CD14-positive monocyte (primary cell): ENCODE results near the gene CIITA. TPM values are rescaled to one million over a fixed set of nuclear protein-coding genes. Genes with fewer than 3 reads are reported as not detected.

Source experiments
- DNase-seq, 3 donors: peaks; one replicate each; pipeline ENCODE4 v3.0.0-alpha.2; 2011 to 2022
- H2AFZ ChIP-seq: 2 replicates; pipeline ENCODE4 v1.6.0; 2012; ENCODE audit warnings: mild to moderate bottlenecking, low read depth, low read length, inconsistent platforms; ENCODE audit not compliant: insufficient read depth, poor library complexity, severe bottlenecking
- H3K27ac ChIP-seq, 2 donors: 1 replicate in 1 of 2; 2 replicates in 1 of 2; pipeline ENCODE4 v1.5.1; 2012 to 2013; ENCODE audit warnings: low read length in 2 of 2, control low read depth in 1 of 2, inconsistent platforms in 1 of 2, low read depth in 1 of 2, mild to moderate bottlenecking in 1 of 2
- H3K27me3 ChIP-seq, 2 donors: one replicate each; pipeline versions ENCODE4 v1.6.0 to v1.6.1; 2011 to 2013; ENCODE audit warnings: low read length in 2 of 2; ENCODE audit not compliant: control insufficient read depth in 2 of 2, insufficient read depth in 2 of 2
- H3K36me3 ChIP-seq, 2 donors: replicated peaks in 1 of 2; 1 replicate in 1 of 2; 2 replicates in 1 of 2; pipeline versions ENCODE4 v1.5.1 to v1.6.1; 2012 to 2013; ENCODE audit warnings: low read length in 2 of 2, control low read depth in 1 of 2, inconsistent platforms in 1 of 2, mild to moderate bottlenecking in 1 of 2; ENCODE audit not compliant: insufficient read depth in 2 of 2, control insufficient read depth in 1 of 2
- H3K4me1 ChIP-seq, 2 donors: 1 replicate in 1 of 2; 2 replicates in 1 of 2; pipeline versions ENCODE4 v1.5.1 to v1.6.1; 2012 to 2013; ENCODE audit warnings: low read length in 2 of 2, control low read depth in 1 of 2, inconsistent platforms in 1 of 2, mild to moderate bottlenecking in 1 of 2, moderate library complexity in 1 of 2; ENCODE audit not compliant: insufficient read depth in 2 of 2, control insufficient read depth in 1 of 2
- H3K4me2 ChIP-seq: replicated peaks from 2 replicates; pipeline ENCODE3; 2012; ENCODE audit warnings: low read length, moderate library complexity, mild to moderate bottlenecking; ENCODE audit not compliant: poor library complexity, severe bottlenecking; ENCODE audit errors: extremely low read depth
- H3K4me3 ChIP-seq, 3 experiments: fragments of 200-600 bp in 1 of 3; sonication (generic) in 1 of 3; replicated peaks in 1 of 3; 1 replicate in 2 of 3; 2 replicates in 1 of 3; pipeline ENCODE4 v1.5.1; 2011 to 2013; ENCODE audit warnings: low read length in 3 of 3, mild to moderate bottlenecking in 3 of 3, control low read depth in 2 of 3, low read depth in 2 of 3, inconsistent platforms in 1 of 3, moderate library complexity in 1 of 3
- H3K79me2 ChIP-seq: 2 replicates; pipeline ENCODE4 v1.6.0; 2012; ENCODE audit warnings: mild to moderate bottlenecking, control low read depth, inconsistent platforms, low read length, moderate library complexity; ENCODE audit not compliant: insufficient read depth
- H3K9ac ChIP-seq: 2 replicates; pipeline ENCODE4 v1.6.0; 2017; ENCODE audit warnings: low read length, mild to moderate bottlenecking; ENCODE audit not compliant: insufficient read depth, poor library complexity, severe bottlenecking
- H3K9me3 ChIP-seq, 2 donors: replicated peaks in 1 of 2; 1 replicate in 1 of 2; 2 replicates in 1 of 2; pipeline versions ENCODE4 v1.5.1 to v1.6.1; 2012 to 2013; ENCODE audit warnings: low read length in 2 of 2, control low read depth in 1 of 2; ENCODE audit not compliant: control insufficient read depth in 1 of 2, insufficient read depth in 1 of 2
- H4K20me1 ChIP-seq: 2 replicates; pipeline ENCODE4 v1.6.0; 2012; ENCODE audit warnings: mild to moderate bottlenecking, low read length, control low read depth, moderate library complexity; ENCODE audit not compliant: insufficient read depth
- H3K27ac Mint-ChIP-seq, 7 donors: one replicate each; pipeline ENCODE4 v1.8.0; 2020; ENCODE audit warnings: mild to moderate bottlenecking in 7 of 7, mixed read lengths in 7 of 7, moderate library complexity in 6 of 7, inconsistent platforms in 2 of 7
- H3K27me3 Mint-ChIP-seq, 3 donors: one replicate each; pipeline ENCODE4 v1.8.0; 2021 to 2022; ENCODE audit warnings: low read depth in 3 of 3, mild to moderate bottlenecking in 3 of 3, mixed read lengths in 3 of 3, moderate library complexity in 3 of 3, inconsistent platforms in 1 of 3
- H3K36me3 Mint-ChIP-seq, 2 donors: one replicate each; pipeline ENCODE4 v1.8.0; 2020; ENCODE audit warnings: mixed read lengths in 2 of 2, inconsistent platforms in 1 of 2, mild to moderate bottlenecking in 1 of 2
- H3K4me1 Mint-ChIP-seq: one replicate; pipeline ENCODE4 v1.8.0; 2020; ENCODE audit warnings: mild to moderate bottlenecking, mixed read lengths
- H3K4me3 Mint-ChIP-seq, 2 donors: one replicate each; pipeline ENCODE4 v1.8.0; 2020; ENCODE audit warnings: mild to moderate bottlenecking in 2 of 2, mixed read lengths in 2 of 2, moderate library complexity in 1 of 2
- H3K9me3 Mint-ChIP-seq, 7 donors: one replicate each; pipeline ENCODE4 v1.8.0; 2020 to 2022; ENCODE audit warnings: mixed read lengths in 7 of 7, mild to moderate bottlenecking in 6 of 7, moderate library complexity in 6 of 7, inconsistent platforms in 2 of 7
- CTCF ChIP-seq: fragments of 200-600 bp; IDR thresholded peaks from one replicate; pipeline ENCODE4 v1.8.0; 2022; ENCODE audit warnings: antibody characterized with exemption, mild to moderate bottlenecking
- WGBS: methylation state at CpG from one replicate; pipeline ENCODE4 v1.1.5; 2013; ENCODE audit warnings: missing lambda C conversion rate; ENCODE audit not compliant: insufficient coverage; 5-methylcytosine and 5-hydroxymethylcytosine counted together
- intact Hi-C, 2 donors: fragments of 100-400 bp; cut with micrococcal nuclease; formaldehyde crosslinking; loops; one replicate each; pipeline versions ENCODE4 v1.15.0 to v1.15.1; 2023
- polyA plus RNA-seq, 3 donors: library from polyadenylated mRNA; depleted of rRNA in 1 of 3; unstranded in 2 of 3; stranded (reverse) in 1 of 3; fragments of 300-500 nt in 2 of 3; fragments of >200 nt in 1 of 3; fragmentation: Illumina TruSeq in 2 of 3; gene quantifications; 1 replicate in 2 of 3; 2 replicates in 1 of 3; pipeline ENCODE4 v1.2.3, GENCODE V29; 2012 to 2021

CIITA gene
- polyA plus RNA-seq, 3 donors, result 15.6 to 178 (median 22.1) TPM

DNA sequence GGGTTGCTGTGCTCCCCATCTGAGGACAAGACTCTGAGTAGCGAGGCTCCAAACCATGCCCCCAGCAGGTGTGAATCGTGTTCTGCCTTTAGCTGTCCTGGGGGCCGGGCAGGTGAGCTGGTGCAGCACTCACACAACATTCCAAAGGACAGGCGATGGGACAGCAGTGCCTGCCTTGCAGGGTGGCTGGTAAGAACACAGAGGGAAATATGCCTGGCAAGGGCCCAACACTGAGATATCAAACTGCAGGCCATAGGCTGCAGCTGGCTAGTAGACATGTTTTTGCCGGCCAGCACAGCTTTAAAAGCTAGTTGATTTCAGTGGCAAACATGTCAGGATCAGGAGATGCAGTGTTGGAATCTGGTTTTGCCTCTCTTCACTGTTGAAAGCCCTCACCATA, 91.0 kb downstream of the CIITA start:
- no peak for DNase-seq
- intact Hi-C loops, result loop anchor here (2.0 to 10.0 kb wide), 4 partner anchors 289 to 747 kb away; partner anchors contain the start of gene SOCS1 (in 1 of the 2)
- Mint-ChIP-seq H3K27ac (peak overlapping the region in 1 of 7 donors; percentile 46), H3K27me3 (peaks cover 0 to 3% (median 2%) of the 10 kb centered on the region in 3 donors), H3K4me1 (peaks cover 26% of the 10 kb centered on the region), H3K36me3 (peaks cover 65 to 79% of the 10 kb centered on the region in 2 donors), H3K9me3 (peaks cover 0 to 3% (median 0%) of the 10 kb centered on the region in 7 donors), H3K4me3 (no peak overlapping the region)
- Histone ChIP-seq H3K27me3 (no peaks in the 10 kb centered on the region), H3K4me2 (no peak overlapping the region), H3K79me2 (no peaks in the 10 kb centered on the region), H3K9me3 (no peaks in the 10 kb centered on the region), H3K4me1 (peaks cover 7 to 8% of the 10 kb centered on the region in 2 donors), H2AFZ (no peak overlapping the region), H3K27ac (no peak overlapping the region), H4K20me1 (peaks cover 47% of the 10 kb centered on the region), H3K36me3 (peaks cover 48 to 75% of the 10 kb centered on the region in 2 donors), H3K4me3 (no peak overlapping the region), H3K9ac (no peak overlapping the region)
- no peak for TF ChIP-seq CTCF
- WGBS, result 96% methylated on average over 5 of the region's 5 CpGs

GRCh38 chr16:10968498-10968897, 91.5 kb downstream of the CIITA start:
- Mint-ChIP-seq H3K9me3 (peaks cover 0 to 3% (median 0%) of the 10 kb centered on the region in 7 donors), H3K36me3 (peaks cover 65 to 79% of the 10 kb centered on the region in 2 donors), H3K4me3 (no peak overlapping the region), H3K4me1 (peaks cover 26% of the 10 kb centered on the region), H3K27ac (peak overlapping the region in 1 of 7 donors; percentile 35), H3K27me3 (peaks cover 0 to 3% (median 2%) of the 10 kb centered on the region in 3 donors)
- Histone ChIP-seq H3K36me3 (peaks cover 48 to 75% of the 10 kb centered on the region in 2 donors), H4K20me1 (peaks cover 45% of the 10 kb centered on the region), H3K9ac (no peak overlapping the region), H3K4me3 (no peak overlapping the region), H3K4me2 (no peak overlapping the region), H3K27ac (no peak overlapping the region), H2AFZ (no peak overlapping the region), H3K9me3 (no peaks in the 10 kb centered on the region), H3K79me2 (no peaks in the 10 kb centered on the region), H3K4me1 (peaks cover 7 to 8% of the 10 kb centered on the region in 2 donors), H3K27me3 (no peaks in the 10 kb centered on the region)
- DNase-seq, result peak in 1 of 3 donors; percentile 18
- WGBS, result 86% methylated on average over 3 of the region's 3 CpGs
- intact Hi-C loops, result loop anchor here (2.0 to 10.0 kb wide), 4 partner anchors 288 to 746 kb away; partner anchors contain the start of gene SOCS1 (in 1 of the 2)
- TF ChIP-seq CTCF, result no peak
